T-helper 1 cell treated with Interleukin-12 subunit alpha and Interleukin-12 subunit beta and Interleukin-4 antibody, amounts not matched to agents 30 μg/mL and 1 μg/mL, for 36 hours (primary cell): Measurements from ENCODE around the gene ADARB2.
A peak's percentile ranks its signal among the peaks of the same experiment; 100 is the strongest.

Source experiments
- H3K27ac Mint-ChIP-seq: one replicate; pipeline ENCODE4 v1.8.0; 2021; ENCODE audit warnings: mild to moderate bottlenecking, mixed read lengths
- H3K27me3 Mint-ChIP-seq: one replicate; pipeline ENCODE4 v1.8.0; 2021; ENCODE audit warnings: low read depth, mixed read lengths
- H3K36me3 Mint-ChIP-seq: one replicate; pipeline ENCODE4 v1.8.0; 2021; ENCODE audit warnings: low read depth, mixed read lengths
- H3K4me1 Mint-ChIP-seq: one replicate; pipeline ENCODE4 v1.8.0; 2021; ENCODE audit warnings: low read depth, mixed read lengths
- H3K4me3 Mint-ChIP-seq: one replicate; pipeline ENCODE4 v1.8.0; 2021; ENCODE audit warnings: mild to moderate bottlenecking, moderate library complexity, mixed read lengths
- H3K9me3 Mint-ChIP-seq: one replicate; pipeline ENCODE4 v1.8.0; 2021; ENCODE audit warnings: mixed read lengths

Gene ADARB2

GRCh38 chr10:1655367-1655766 lies 82.0 kb downstream of the ADARB2 start:
- Mint-ChIP-seq H3K36me3 (no peaks in the 10 kb centered on the region), H3K4me1 (no peaks in the 10 kb centered on the region), H3K9me3 (no peaks in the 10 kb centered on the region), H3K27me3 (peaks cover 10% of the 10 kb centered on the region), H3K27ac (no peak overlapping the region), H3K4me3 (no peak overlapping the region)

DNA sequence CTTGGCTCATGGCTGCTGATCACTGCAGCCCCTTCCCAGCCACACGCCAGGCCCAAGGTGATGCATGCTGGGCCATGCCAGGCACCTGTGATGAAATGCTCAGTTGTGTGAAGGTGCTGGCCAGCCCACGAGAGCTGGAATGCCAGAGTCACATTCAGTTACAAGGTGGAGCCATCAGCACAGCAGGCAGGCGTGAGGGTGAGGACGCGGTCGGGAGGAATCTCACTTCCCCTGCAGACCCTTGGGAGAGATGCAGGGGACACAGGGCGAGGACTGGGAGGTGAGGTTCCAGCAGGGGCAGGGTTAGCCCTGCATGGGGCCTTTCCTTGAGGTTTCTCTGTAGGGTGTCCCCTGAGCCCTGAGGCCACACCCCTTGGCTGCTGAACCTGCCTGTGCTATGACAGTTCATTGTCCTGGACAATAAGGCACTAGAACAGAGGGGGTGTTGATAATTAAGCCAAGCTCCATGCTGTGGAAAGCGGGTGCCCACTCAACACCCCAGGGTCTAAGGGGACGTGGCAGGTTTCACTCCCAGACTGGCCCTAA lies 82.4 kb downstream of the ADARB2 start:
- Mint-ChIP-seq H3K27me3 (peaks cover 10% of the 10 kb centered on the region), H3K9me3 (no peaks in the 10 kb centered on the region), H3K36me3 (no peaks in the 10 kb centered on the region), H3K27ac (no peak overlapping the region), H3K4me1 (no peaks in the 10 kb centered on the region), H3K4me3 (no peak overlapping the region)

GRCh38 chr10:1654247-1654646 lies 83.1 kb downstream of the ADARB2 start:
- Mint-ChIP-seq H3K27ac (no peak overlapping the region), H3K4me1 (no peaks in the 10 kb centered on the region), H3K9me3 (no peaks in the 10 kb centered on the region), H3K27me3 (peaks cover 10% of the 10 kb centered on the region), H3K4me3 (no peak overlapping the region), H3K36me3 (no peaks in the 10 kb centered on the region)

GRCh38 chr10:1653321-1653720 lies 84.0 kb downstream of the ADARB2 start:
- Mint-ChIP-seq H3K4me3 (no peak overlapping the region), H3K36me3 (no peaks in the 10 kb centered on the region), H3K27ac (no peak overlapping the region), H3K9me3 (no peaks in the 10 kb centered on the region), H3K27me3 (peaks cover 7% of the 10 kb centered on the region), H3K4me1 (no peaks in the 10 kb centered on the region)

- Mint-ChIP-seq H3K4me1 (no peaks in the 10 kb centered on the region), H3K27ac (no peak overlapping the region), H3K9me3 (no peaks in the 10 kb centered on the region), H3K36me3 (no peaks in the 10 kb centered on the region), H3K4me3 (no peak overlapping the region), H3K27me3 (no peaks in the 10 kb centered on the region)
These were observed 85.2 kb downstream of the ADARB2 start for GRCh38 chr10:1652151-1652550.

DNA sequence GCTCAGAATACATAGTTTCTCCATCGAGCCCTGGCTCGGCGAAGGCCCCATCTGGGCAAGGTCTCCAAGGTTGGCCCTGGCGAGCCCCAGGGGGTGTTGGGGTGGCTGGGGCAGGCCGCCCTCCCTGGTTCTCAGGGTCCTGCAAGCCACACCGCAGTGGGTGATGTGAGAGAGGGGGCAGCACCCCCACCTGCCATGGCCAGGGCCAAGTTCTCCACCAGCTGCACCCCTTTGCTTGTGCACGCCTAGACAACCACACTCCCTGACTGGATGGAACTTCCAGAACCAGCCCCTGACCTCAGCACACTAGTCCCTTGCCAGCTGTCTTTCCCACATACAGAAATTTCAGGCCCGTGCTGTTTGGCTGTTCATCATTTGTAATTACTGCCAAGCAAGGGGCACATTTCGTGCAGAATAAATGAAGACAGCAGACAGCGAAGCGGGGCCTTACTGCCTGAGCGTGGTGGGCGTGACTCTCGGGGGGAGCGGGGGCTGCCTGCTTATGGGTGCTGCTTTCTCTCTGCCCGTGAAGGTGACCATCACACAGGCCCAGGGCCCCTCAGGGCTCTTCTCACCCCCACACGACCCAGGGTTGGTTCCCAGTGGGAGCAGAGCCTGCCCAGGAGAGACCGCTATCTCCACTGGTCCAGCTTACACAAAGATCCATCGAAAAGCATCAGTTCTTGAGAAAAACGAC lies 85.9 kb downstream of the ADARB2 start:
- Mint-ChIP-seq H3K27me3 (no peaks in the 10 kb centered on the region), H3K4me1 (no peaks in the 10 kb centered on the region), H3K9me3 (no peaks in the 10 kb centered on the region), H3K36me3 (no peaks in the 10 kb centered on the region), H3K27ac (no peak overlapping the region), H3K4me3 (no peak overlapping the region)

- Mint-ChIP-seq H3K4me3 (no peak overlapping the region), H3K9me3 (no peaks in the 10 kb centered on the region), H3K4me1 (no peaks in the 10 kb centered on the region), H3K36me3 (no peaks in the 10 kb centered on the region), H3K27ac (no peak overlapping the region), H3K27me3 (no peaks in the 10 kb centered on the region)
These were observed 86.6 kb downstream of the ADARB2 start for GRCh38 chr10:1650542-1651269.

GRCh38 chr10:1648648-1649047 lies 88.7 kb downstream of the ADARB2 start:
- H3K4me1 Mint-ChIP-seq: peaks cover 3% of the 10 kb centered on the region
- no peak overlapping the region for H3K4me3 Mint-ChIP-seq
- H3K27ac Mint-ChIP-seq: no peak overlapping the region
- no peaks in the 10 kb centered on the region for H3K27me3 Mint-ChIP-seq
- no peaks in the 10 kb centered on the region for H3K36me3 Mint-ChIP-seq
- no peaks in the 10 kb centered on the region for H3K9me3 Mint-ChIP-seq

- Mint-ChIP-seq H3K27ac (no peak overlapping the region), H3K36me3 (no peaks in the 10 kb centered on the region), H3K27me3 (no peaks in the 10 kb centered on the region), H3K4me3 (no peak overlapping the region), H3K9me3 (no peaks in the 10 kb centered on the region), H3K4me1 (peaks cover 13% of the 10 kb centered on the region)
These were observed 91.0 kb downstream of the ADARB2 start for GRCh38 chr10:1646332-1646731.

- no peaks in the 10 kb centered on the region for H3K27me3 Mint-ChIP-seq
- no peak overlapping the region for H3K27ac Mint-ChIP-seq
- H3K9me3 Mint-ChIP-seq: no peaks in the 10 kb centered on the region
- H3K4me1 Mint-ChIP-seq: peaks cover 13% of the 10 kb centered on the region
- no peak overlapping the region for H3K4me3 Mint-ChIP-seq
- H3K36me3 Mint-ChIP-seq: no peaks in the 10 kb centered on the region
These were observed 91.4 kb downstream of the ADARB2 start for GRCh38 chr10:1645896-1646295.

GRCh38 chr10:1644191-1644711 lies 93.1 kb downstream of the ADARB2 start:
- no peak overlapping the region for H3K27ac Mint-ChIP-seq
- H3K9me3 Mint-ChIP-seq: no peaks in the 10 kb centered on the region
- no peaks in the 10 kb centered on the region for H3K27me3 Mint-ChIP-seq
- no peaks in the 10 kb centered on the region for H3K36me3 Mint-ChIP-seq
- H3K4me1 Mint-ChIP-seq: peaks cover 13% of the 10 kb centered on the region
- H3K4me3 Mint-ChIP-seq: no peak overlapping the region

- H3K4me3 Mint-ChIP-seq: no peak overlapping the region
- H3K27ac Mint-ChIP-seq: no peak overlapping the region
- H3K36me3 Mint-ChIP-seq: no peaks in the 10 kb centered on the region
- no peaks in the 10 kb centered on the region for H3K9me3 Mint-ChIP-seq
- no peaks in the 10 kb centered on the region for H3K27me3 Mint-ChIP-seq
- peaks cover 13% of the 10 kb centered on the region for H3K4me1 Mint-ChIP-seq
These were observed 93.5 kb downstream of the ADARB2 start for GRCh38 chr10:1643908-1644179.

DNA sequence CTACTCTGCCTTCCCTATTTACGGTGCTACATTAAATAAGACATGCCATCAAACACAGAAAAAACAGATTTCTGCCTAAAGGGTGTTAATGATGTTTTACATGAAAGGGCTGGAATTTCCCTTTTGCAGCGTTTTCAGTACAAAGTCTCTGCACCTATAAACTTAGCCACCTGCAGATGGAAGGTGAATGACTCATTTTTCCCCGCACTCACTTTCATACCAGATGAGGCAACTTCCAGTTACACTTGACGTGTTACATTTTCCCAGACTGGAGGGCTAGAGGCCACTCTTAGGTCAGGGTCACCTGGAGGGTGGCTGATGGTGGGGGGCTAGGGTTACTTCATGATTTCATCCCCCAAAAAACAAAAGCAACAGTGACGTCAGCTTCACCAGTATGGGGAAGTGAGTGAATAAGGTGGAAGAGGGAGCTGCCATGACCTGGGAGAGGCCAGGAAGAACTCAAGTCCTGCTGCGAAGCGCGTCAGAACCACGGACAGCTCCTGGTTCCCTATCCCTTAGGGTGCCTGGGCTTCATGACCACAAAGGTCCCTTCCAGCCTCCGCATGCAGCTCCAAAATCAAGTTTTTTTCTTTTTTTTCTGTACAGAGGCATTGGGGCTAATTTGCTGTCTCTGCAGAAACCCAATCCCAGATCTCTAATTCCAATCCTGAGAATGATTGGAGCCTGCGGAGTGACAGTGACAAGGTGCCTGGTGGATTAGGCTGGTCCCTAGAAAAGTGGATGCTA lies 94.0 kb downstream of the ADARB2 start:
- H3K36me3 Mint-ChIP-seq: no peaks in the 10 kb centered on the region
- H3K9me3 Mint-ChIP-seq: no peaks in the 10 kb centered on the region
- no peaks in the 10 kb centered on the region for H3K27me3 Mint-ChIP-seq
- H3K27ac Mint-ChIP-seq: peak overlapping the region; percentile 84
- H3K4me3 Mint-ChIP-seq: no peak overlapping the region
- H3K4me1 Mint-ChIP-seq: peaks cover 13% of the 10 kb centered on the region

DNA sequence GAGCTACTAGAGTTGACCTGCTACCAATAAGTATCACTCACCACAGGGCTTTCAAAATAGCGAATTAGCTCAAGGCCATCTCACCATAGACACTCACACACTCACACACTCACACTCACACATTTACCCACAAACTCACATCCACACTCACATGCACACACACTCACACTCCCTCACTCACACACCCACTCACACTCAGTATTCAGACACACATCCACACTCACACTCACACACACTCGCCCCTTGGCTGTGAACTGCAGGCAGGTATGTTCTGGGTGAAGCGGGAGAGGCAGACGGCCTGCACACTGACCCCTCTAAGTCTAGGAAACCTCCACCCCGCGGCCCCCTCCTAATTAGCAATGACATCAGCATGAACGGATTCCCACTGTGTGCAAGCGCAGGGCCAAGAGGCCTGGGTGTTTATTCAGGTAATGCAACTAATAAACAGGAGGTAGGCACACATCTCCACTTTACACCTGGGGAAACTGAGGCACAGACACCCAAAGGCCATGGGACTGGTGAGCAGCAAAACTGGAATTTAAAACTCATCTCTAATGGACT lies 94.6 kb downstream of the ADARB2 start:
- H3K4me3 Mint-ChIP-seq: no peak overlapping the region
- no peaks in the 10 kb centered on the region for H3K27me3 Mint-ChIP-seq
- no peaks in the 10 kb centered on the region for H3K36me3 Mint-ChIP-seq
- H3K27ac Mint-ChIP-seq: no peak overlapping the region
- H3K4me1 Mint-ChIP-seq: peaks cover 13% of the 10 kb centered on the region
- H3K9me3 Mint-ChIP-seq: no peaks in the 10 kb centered on the region
